GM20000 (cell line): ENCODE data around the gene TSR3.
A peak's percentile ranks its signal among the peaks of the same experiment; 100 is the strongest.

Experiments used
- DNase-seq: peaks from one replicate; pipeline ENCODE4 v3.0.0; 2012; ENCODE audit warnings: low spot score
- CTCF ChIP-seq: IDR thresholded peaks from 2 replicates; pipeline ENCODE4 v1.5.1; 2012; ENCODE audit warnings: mild to moderate bottlenecking, control low read depth; ENCODE audit errors: extremely low read depth, missing control alignments

TSR3 gene

DNA sequence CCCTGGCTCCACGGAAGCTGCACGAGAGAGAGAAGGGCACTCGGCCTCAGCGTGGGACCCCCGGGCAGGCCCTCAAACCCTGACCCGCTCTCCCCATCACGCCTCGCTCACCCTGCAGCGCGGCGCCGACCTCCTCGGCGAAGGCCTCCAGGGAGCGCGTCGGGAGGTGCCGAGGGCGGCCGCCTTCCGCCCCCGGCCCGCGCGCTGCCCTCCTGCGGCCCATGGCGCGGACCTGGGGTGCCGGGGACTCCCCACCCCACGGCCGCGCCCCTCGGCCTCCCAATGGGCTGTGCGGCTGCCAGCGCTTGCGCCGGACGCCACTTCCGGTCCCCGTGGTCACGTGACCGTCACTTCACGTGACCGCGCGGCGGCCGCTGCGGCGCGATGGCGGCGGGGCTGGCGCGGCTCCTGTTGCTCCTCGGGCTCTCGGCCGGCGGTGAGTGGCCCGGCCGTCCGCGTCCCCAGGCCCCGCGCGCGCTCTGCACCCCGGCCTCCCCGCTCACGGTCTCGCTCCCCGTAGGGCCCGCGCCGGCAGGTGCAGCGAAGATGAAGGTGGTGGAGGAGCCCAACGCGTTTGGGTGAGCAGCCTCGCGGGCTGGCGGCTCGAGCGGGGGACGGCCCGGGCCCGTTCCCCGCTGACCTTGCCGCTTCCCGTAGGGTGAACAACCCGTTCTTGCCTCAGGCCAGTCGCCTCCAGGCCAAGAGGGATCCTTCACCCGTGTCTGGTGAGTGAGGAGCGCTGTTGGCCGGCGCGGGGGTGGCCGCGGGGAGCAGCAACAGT, at the start of gene TSR3, which contains the start of gene GNPTG:
Gene TSR3, minus strand, starts transcription at position 297 of the 781 bp plus-strand sequence. Its CDS starts 74 bp downstream, at position 223.
Gene GNPTG, plus strand, starts transcription at position 350 of the 781 bp plus-strand sequence. Its CDS starts 35 bp downstream, at position 385.
- TF ChIP-seq CTCF: no peak
- peak; percentile 99 for DNase-seq

DNA sequence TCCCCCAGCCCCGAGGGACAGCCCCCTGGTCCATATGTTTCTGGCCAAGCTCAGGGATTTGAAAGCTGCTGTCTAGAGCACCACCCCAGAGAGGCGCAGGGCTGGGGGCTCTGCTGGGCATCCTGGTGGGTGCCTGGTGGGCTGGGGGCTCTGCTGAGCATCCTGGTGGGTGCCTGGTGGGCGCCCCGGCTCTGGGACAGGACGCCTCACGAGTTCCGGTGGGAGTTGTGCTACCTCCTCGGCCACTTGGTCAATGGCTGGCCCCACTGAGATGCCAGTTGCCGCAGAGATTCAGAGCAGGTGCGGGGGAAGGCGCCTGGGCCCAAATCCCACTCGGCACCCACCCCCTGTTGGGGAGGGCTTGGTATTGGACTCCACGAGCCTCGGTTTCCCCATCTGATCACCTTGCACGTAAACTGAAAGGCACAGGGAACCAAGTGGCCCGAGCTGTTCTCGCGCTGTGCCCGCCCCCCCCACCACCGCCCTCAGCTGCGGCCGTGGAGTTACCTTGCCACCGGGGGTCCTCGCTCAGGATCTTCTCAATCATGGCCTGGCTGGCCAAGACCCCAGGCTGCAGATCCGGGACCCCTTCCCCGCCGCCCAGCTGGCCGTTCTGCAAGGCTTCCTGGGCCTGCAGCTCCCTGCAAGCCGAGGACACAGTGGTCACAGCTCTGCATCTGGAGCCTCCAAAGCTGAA, 49.5 kb upstream of the TSR3 start:
- TF ChIP-seq CTCF: no peak
- DNase-seq: no peak

DNA sequence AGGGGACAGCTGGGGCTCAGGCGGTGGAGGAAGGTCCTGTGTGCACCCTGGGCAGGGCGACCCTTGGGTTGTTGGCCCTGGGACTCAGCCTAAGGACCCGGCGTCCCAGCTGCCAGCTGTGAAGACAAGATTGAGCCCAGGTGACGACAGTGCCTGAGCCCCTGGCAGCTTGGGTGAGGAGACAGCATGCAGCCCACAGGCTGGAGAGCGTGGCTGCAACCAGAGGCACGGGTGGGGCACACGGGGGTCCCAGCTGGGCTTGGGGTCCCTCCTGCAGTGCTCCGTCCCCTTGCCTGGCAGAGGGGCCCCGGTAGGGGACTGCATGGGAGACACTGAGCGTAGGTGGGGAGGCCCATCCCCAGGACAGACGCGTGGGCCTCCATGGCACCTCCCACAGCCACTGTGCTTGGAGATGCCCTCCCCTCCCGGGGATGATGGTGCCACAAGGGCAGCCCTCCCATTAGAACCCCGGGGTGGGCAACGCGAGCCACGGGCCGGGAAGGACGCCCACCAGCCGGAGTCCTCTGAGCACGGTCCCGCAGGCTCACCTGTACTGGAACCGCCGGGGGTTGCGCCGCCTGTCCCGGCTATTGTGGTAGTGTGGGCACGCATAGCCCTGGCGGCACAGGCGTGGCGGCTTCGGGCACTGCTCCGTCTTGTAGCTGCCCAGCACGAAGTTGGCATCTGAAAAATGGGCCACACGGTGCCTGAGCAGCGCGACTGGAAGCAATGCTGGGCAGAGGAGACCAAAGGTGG, 47.3 kb upstream of the TSR3 start:
- DNase-seq: no peak
- TF ChIP-seq CTCF: no peak

DNA sequence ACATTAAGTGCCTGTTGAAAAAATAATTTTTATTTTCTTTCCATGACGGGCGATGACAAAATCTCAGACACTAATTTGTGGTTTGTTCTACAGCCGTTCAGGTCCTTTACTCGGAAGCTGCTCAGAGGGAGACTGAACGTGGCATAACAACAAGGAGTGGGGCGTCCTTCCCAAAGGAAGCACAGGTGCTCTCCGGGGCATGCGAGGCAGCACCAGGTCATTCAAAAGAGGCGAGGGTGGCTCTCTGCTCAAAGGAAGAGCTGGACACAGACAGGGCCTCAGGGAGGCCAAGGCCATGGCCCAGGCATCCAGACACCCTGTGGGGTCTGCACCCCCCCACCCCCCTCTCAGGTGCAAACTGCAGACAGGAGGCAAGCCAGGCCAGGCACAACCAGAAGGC, 46.7 kb upstream of the TSR3 start:
- no peak for TF ChIP-seq CTCF
- no peak for DNase-seq

DNA sequence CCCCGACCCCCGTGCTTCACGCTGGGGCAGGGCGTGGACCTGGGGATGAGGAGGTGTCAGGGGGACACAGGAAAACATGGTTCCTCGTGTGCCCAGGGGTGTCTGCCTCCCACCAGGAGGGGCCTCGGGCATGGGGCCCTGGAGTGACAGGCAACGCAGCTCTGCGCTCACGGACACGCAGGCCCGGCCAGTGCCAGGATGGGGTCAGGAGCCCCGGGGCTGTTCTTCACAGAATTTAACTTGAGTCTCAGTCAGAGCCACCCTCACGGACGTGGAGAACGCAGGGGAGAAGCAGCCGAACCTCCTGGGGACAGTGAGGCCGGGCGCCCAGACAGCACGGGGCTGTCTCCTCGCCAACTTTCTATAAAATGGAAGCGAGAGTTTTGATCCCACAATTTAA, 46.1 kb upstream of the TSR3 start:
- no peak for DNase-seq
- TF ChIP-seq CTCF: no peak

DNA sequence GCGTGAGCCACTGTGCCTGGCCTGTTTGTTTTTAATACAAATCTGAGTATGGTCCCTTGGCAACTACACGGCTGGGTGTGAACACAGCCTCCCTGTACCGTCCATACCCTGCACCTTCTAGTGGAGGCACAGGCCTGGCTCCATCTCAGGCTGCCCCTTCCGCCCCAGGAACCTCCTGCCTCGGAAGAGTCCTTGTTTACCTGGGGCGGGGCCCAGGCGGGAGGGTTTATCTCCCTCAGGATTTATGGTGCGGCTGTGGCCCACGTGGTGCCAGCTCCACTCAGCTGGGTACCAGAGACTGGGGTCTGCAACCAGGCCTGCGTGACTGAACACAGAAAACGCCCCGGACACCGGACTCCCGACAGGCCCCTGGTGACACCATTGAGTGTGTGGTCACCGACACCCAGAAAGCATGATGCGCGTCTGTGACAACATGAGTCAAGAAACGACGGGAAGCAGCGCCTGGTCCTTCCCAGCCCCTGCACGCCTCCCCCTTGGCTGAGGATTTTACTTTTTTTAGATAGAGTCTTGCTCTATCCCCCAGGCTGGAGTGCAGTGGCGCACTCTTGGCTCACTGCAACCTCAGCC, 43.9 kb upstream of the TSR3 start:
- DNase-seq: no peak
- TF ChIP-seq CTCF: no peak
